RKO (cell line): ENCODE measurements around the gene AURKA.
A peak's percentile ranks its signal among the peaks of the same experiment; 100 is the strongest.
"Not testable (repeated sequence)": the region's sequence is repeated elsewhere in the genome, so short reads cannot be mapped to it uniquely, and the experiment has no call there.

Experiments
- DNase-seq: peaks from one replicate; pipeline ENCODE4 v3.0.0-alpha.2; 2016; ENCODE audit warnings: low spot score

Gene AURKA

GRCh38 chr20:56359212-56360132 lies 32.5 kb downstream of the AURKA start:
- peak; percentile 78 for DNase-seq

GRCh38 chr20:56358600-56359211 lies 33.3 kb downstream of the AURKA start, which contains the start of gene FAM210B:
Gene FAM210B (plus strand): TSS chr20:56358974. CDS start chr20:56359006, 32 bp downstream.
- DNase-seq = peak; percentile 92

GRCh38 chr20:56358070-56358469 lies 33.9 kb downstream of the AURKA start:
- no peak for DNase-seq

- no peak for DNase-seq
Measured at GRCh38 chr20:56353356-56353755, 38.7 kb downstream of the AURKA start.

- DNase-seq = peak; percentile 36
Measured at GRCh38 chr20:56352345-56353055, 39.5 kb downstream of the AURKA start.

- no peak for DNase-seq
Measured at GRCh38 chr20:56350842-56351241, 41.2 kb downstream of the AURKA start.

GRCh38 chr20:56348746-56349145 lies 43.3 kb downstream of the AURKA start:
- peak; percentile 54 for DNase-seq

GRCh38 chr20:56348305-56348693 lies 43.7 kb downstream of the AURKA start:
- no peak for DNase-seq

- no peak for DNase-seq
Measured at GRCh38 chr20:56347628-56348304, 44.2 kb downstream of the AURKA start.

GRCh38 chr20:56345911-56346310 lies 46.1 kb downstream of the AURKA start:
- DNase-seq = no peak

GRCh38 chr20:56343861-56344381 lies 48.1 kb downstream of the AURKA start:
- no peak for DNase-seq

GRCh38 chr20:56342783-56343182 lies 49.2 kb downstream of the AURKA start:
- no peak for DNase-seq

- not testable (repeated sequence) for DNase-seq
Measured at GRCh38 chr20:56336709-56337108, 55.3 kb downstream of the AURKA start.

- DNase-seq = peak; percentile 56
Measured at GRCh38 chr20:56328861-56329260, 63.2 kb downstream of the AURKA start.

GRCh38 chr20:56324806-56325205 lies 67.2 kb downstream of the AURKA start:
- no peak for DNase-seq

GRCh38 chr20:56323656-56324055 lies 68.4 kb downstream of the AURKA start:
- no peak for DNase-seq

- no peak for DNase-seq
Measured at GRCh38 chr20:56323206-56323605, 68.8 kb downstream of the AURKA start.

GRCh38 chr20:56322681-56323080 lies 69.3 kb downstream of the AURKA start:
- no peak for DNase-seq
